ENCODE data around the gene HSF5.

DNA sequence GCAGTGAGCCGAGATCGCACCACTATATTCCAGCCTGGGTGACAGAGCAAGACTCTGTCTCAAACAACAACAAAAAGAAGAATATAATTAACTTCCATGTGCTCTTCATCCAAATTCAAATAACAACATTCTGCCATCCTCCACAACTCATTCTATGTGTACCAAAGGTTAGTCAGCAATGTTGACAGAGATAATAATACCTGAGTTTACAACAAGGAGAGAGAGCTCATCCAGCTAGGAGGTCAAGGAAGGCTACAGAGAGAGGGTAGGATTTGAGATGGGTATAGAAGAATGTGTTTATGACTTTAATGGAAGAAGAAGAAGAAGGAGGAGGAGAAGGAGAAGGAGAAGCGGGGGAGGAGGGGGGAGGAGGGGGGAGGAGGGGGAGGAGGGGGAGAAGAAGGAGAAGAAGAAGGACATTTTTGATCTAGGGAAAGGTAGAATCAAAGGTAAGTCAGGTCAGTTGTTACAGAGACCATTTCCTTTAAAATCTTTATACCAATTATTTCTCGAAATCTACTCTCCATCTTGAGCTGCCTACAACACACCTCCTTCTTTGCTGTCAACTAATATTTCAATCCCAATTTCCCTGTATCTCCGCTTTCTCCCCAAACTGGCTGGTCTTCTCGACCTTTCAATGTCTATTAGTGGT lies 10.1 kb upstream of the HSF5 start:
- TF ChIP-seq, protein P1, sequence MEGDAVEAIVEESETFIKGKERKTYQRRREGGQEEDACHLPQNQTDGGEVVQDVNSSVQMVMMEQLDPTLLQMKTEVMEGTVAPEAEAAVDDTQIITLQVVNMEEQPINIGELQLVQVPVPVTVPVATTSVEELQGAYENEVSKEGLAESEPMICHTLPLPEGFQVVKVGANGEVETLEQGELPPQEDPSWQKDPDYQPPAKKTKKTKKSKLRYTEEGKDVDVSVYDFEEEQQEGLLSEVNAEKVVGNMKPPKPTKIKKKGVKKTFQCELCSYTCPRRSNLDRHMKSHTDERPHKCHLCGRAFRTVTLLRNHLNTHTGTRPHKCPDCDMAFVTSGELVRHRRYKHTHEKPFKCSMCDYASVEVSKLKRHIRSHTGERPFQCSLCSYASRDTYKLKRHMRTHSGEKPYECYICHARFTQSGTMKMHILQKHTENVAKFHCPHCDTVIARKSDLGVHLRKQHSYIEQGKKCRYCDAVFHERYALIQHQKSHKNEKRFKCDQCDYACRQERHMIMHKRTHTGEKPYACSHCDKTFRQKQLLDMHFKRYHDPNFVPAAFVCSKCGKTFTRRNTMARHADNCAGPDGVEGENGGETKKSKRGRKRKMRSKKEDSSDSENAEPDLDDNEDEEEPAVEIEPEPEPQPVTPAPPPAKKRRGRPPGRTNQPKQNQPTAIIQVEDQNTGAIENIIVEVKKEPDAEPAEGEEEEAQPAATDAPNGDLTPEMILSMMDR (conservative IDR thresholded peaks at IDR 0.05; ENCODE audit: low read length): no peak
- TF ChIP-seq EZH2phosphoT487 (IDR thresholded peaks at IDR 0.05; ENCODE audit: borderline replicate concordance, low read depth, low read length): no peak
